ENCODE results near the gene PDGFRB. TPM values are rescaled to one million over a fixed set of nuclear protein-coding genes. Genes with fewer than 3 reads are reported as not detected.

The PDGFRB gene
- total and polyA plus RNA-seq, 9 donors = 102 to 302 (median 207) TPM

DNA sequence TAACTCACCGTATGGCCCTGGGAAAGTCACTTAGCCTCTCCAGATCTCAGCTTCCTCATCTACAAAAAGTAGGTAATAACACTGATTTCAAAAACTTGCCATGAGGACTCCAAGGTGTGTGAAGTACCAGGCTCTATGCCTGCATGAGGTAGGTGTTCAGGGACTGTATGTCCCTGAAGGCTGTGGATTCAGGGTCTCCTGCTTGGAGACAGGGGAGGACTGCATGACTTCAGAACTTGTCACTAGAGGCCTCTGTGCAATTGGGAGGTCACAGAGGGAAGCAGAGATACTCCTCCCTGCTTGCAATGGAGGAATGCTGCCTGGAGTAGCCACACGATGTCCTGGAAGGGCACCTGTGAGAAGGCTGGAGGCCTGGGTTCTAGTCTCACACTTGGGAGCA is 2.2 kb downstream of the PDGFRB start:
- intact Hi-C loops (cut with DNase I) = no loop called here
- Histone ChIP-seq H3K36me3 (no peaks in the 10 kb centered on the region), H3K27ac (peak overlapping the region; percentile 83 to 91), H3K4me1 (ENCODE audit: insufficient read depth) (peaks cover 33% of the 10 kb centered on the region), H3K27me3 (no peaks in the 10 kb centered on the region), H3K4me3 (peak overlapping the region; percentile 59), H3K9me3 (no peaks in the 10 kb centered on the region)
- TF ChIP-seq POLR2A (IDR thresholded peaks at IDR 0.05) (no peak), EP300 (IDR thresholded peaks at IDR 0.05) (no peak), CTCF (IDR thresholded peaks at IDR 0.05) (no peak)
- WGBS, 3 donors = 6 to 17% (median 15%) methylated on average over 2 of the region's 2 CpGs
- DNase-seq = no peak

DNA sequence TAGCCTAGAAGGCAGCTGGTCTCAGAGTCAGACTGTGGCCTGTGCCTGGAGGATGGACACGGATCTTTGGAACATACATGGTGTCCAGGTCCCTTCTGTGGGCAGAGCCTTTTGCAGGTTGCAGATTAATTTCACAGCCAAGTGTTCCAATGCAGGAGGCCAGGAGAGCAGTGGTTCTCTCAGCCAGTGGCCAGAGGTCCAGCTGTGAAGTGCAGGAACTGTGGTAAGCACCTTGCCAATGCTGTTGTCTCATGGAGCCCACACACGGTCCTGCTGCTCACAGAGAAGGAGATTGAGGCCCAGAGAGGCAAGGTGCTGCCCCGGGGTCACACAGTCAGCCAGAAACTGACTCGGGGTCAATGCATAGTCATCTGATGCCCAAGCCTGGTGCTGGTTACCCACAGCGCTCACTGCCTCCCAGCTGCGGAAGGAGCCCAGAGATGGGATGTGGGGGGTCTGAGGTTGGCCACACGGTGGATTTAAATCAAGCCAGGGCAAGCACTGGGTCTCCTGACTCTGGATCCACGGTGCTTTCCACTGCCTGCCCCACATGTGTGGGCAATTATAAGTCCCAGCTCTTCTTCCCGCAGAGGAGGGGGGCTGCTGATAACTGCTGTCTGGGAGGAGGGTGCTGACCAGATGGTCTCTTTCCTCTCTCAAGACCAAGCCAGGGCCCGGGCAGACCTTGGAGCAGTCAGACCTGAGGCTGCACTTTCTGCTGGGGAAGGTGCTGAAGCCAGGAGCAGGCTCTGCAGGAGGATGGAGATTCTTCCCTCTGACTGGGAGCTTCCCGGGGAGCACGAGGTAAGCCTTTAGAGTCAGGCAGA is 2.8 kb downstream of the PDGFRB start:
- Histone ChIP-seq H3K9me3 (no peaks in the 10 kb centered on the region), H3K27ac (peak overlapping the region; percentile 83 to 91), H3K4me1 (ENCODE audit: insufficient read depth) (peaks cover 28% of the 10 kb centered on the region), H3K36me3 (no peaks in the 10 kb centered on the region), H3K27me3 (no peaks in the 10 kb centered on the region), H3K4me3 (peak overlapping the region; percentile 59)
- TF ChIP-seq EP300 (IDR thresholded peaks at IDR 0.05) (no peak), CTCF (IDR thresholded peaks at IDR 0.05) (no peak), POLR2A (IDR thresholded peaks at IDR 0.05) (no peak)
- 9 to 22% (median 15%) methylated on average over 12 of the region's 12 CpGs for WGBS, 3 donors
- peak in 1 of 5 donors; percentile 34 for DNase-seq
- intact Hi-C loops (cut with DNase I) = no loop called here

- peak overlapping the region in 1 of 2 donors; percentile 92 for H3K27ac ChIP-seq
- intact Hi-C loops (cut with DNase I) = no loop called here
- no peak overlapping the region for H3K4me3 ChIP-seq
- H3K27me3 ChIP-seq = no peaks in the 10 kb centered on the region
- H3K4me1 ChIP-seq (ENCODE audit: insufficient read depth) = peaks cover 35% of the 10 kb centered on the region
- H3K9me3 ChIP-seq = no peaks in the 10 kb centered on the region
- H3K36me3 ChIP-seq = no peaks in the 10 kb centered on the region
- no peak for DNase-seq
- TF ChIP-seq CTCF (IDR thresholded peaks at IDR 0.05) (no peak), POLR2A (IDR thresholded peaks at IDR 0.05) (no peak), EP300 (IDR thresholded peaks at IDR 0.05) (no peak)
Measured at GRCh38 chr5:150149618-150150017, 6.0 kb downstream of the PDGFRB start.

DNA sequence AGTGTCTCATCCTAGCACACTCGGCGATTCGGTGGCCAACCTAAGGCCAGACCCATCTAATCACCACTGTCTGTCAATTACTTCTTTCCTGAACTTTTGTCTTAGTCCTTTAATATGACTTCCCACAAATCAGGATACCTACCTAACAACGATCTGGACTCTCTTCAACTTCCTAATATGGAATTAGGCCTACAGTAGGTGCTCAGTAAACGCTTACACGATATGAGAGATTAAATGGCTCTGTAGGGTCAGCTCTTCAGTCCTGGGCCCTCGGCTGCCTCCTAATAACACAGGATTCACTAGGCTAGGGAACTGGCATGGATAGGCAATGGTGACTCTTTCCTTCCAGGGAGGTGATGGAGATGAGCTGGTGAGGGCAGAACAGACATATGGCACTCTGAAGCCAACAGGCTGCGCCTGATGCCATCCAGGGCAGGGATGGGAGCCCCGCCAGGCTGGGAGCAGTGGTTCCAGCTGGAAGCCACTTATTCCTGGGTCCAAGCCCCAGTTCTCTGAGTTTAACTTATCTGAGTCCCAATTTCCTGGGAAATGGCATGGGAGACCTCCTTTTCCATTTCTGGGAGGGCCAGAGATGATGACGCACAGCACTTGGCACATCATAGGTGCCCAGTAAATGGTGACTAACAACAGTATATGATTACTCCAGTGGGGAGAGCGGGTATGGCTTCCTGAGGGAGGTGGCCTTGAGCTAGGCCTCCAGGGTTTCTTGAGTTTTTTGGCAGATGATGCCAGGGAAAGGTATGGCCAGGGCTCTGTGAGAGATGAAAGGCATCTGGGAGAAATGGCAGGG is 7.3 kb downstream of the PDGFRB start:
- no peaks in the 10 kb centered on the region for H3K27me3 ChIP-seq
- H3K4me1 ChIP-seq (ENCODE audit: insufficient read depth) = peaks cover 41% of the 10 kb centered on the region
- H3K9me3 ChIP-seq = no peaks in the 10 kb centered on the region
- peak in 1 of 5 donors; percentile 30 for DNase-seq
- H3K27ac ChIP-seq = peak overlapping the region; percentile 52 to 92
- H3K4me3 ChIP-seq = no peak overlapping the region
- H3K36me3 ChIP-seq = no peaks in the 10 kb centered on the region
- intact Hi-C loops (cut with DNase I) = no loop called here
- no peak for TF ChIP-seq EP300 (IDR thresholded peaks at IDR 0.05)
- TF ChIP-seq POLR2A (IDR thresholded peaks at IDR 0.05) = no peak
- no peak for TF ChIP-seq CTCF (IDR thresholded peaks at IDR 0.05)
- 70 to 82% (median 77%) methylated on average over 11 of the region's 11 CpGs for WGBS, 3 donors

Measured in ovary (tissue), 9 donors.